B cell (primary cell): ENCODE measurements around the gene ERC1.

Experiments used
- CTCF ChIP-seq: fragments of 200-600 bp; IDR thresholded peaks from one replicate; pipeline ENCODE4 v1.8.0; 2022; ENCODE audit warnings: antibody characterized with exemption, mild to moderate bottlenecking
- EZH2 ChIP-seq: IDR thresholded peaks from 2 replicates; pipeline ENCODE4 v1.6.1; 2012; ENCODE audit warnings: borderline replicate concordance, low read depth, mild to moderate bottlenecking, moderate library complexity, low read length; ENCODE audit not compliant: insufficient read depth, poor library complexity, severe bottlenecking

GRCh38 chr12:954741-955140 is 36.3 kb upstream of the ERC1 start:
- TF ChIP-seq EZH2 (no peak), CTCF (no peak)
